ENCODE measurements around the gene AP1B1. TPM values are rescaled to one million over a fixed set of nuclear protein-coding genes. Genes with fewer than 3 reads are reported as not detected.
A peak's percentile ranks its signal among the peaks of the same experiment; 100 is the strongest.

Gene AP1B1
- polyA plus RNA-seq, 1 donor from 2014 or later, result 43.8 TPM

GRCh38 chr22:29316141-29316828 lies 72.1 kb downstream of the AP1B1 start:
- Histone ChIP-seq H3K79me2 (replicated peaks; ENCODE audit: insufficient read depth, low read length) (no peaks in the 10 kb centered on the region), H3K4me3 (ENCODE audit: low read length) (no peak overlapping the region), H3K9me2 (ENCODE audit: insufficient read depth, low read length) (no peaks in the 10 kb centered on the region), H3K27me3 (ENCODE audit: insufficient read depth, low read depth, low read length) (peaks cover 44% of the 10 kb centered on the region), H3K9me3 (ENCODE audit: low read length) (no peaks in the 10 kb centered on the region), H3K9ac (ENCODE audit: low read length) (no peak overlapping the region), H3K27ac (ENCODE audit: low read length) (no peak overlapping the region), H3K36me3 (ENCODE audit: insufficient read depth, low read length) (no peaks in the 10 kb centered on the region), H4K20me1 (ENCODE audit: insufficient read depth) (no peaks in the 10 kb centered on the region), H3K4me2 (ENCODE audit: low read length) (no peak overlapping the region), H2AFZ (ENCODE audit: low read depth, low read length) (no peak overlapping the region), H3F3A (ENCODE audit: insufficient read depth, low read length, poor library complexity, severe bottlenecking) (no peaks in the 10 kb centered on the region)
- TF ChIP-seq TAF1 (IDR thresholded peaks at IDR 0.05; ENCODE audit: low read depth), result no peak
- no peak for TF ChIP-seq MXI1 (conservative IDR thresholded peaks at IDR 0.05; ENCODE audit: poor library complexity, severe bottlenecking)
- TF ChIP-seq RAD21 (conservative IDR thresholded peaks at IDR 0.05), result no peak
- no peak for TF ChIP-seq SMC3 (conservative IDR thresholded peaks at IDR 0.05; ENCODE audit: poor library complexity)
- no peak for TF ChIP-seq POLR2AphosphoS5 (IDR thresholded peaks at IDR 0.05)
- no peak for TF ChIP-seq EP300 (conservative IDR thresholded peaks at IDR 0.05; ENCODE audit: poor library complexity, severe bottlenecking)
- TF ChIP-seq REST (IDR thresholded peaks at IDR 0.05; ENCODE audit: borderline replicate concordance), result no peak
- TF ChIP-seq CTCF (IDR thresholded peaks at IDR 0.05; ENCODE audit: poor library complexity, severe bottlenecking), result no peak
- TF ChIP-seq EZH2 (IDR thresholded peaks at IDR 0.05; ENCODE audit: borderline replicate concordance, insufficient read depth, low read length, poor library complexity, severe bottlenecking), result no peak

- Histone ChIP-seq H3K27ac (ENCODE audit: low read length) (no peak within 1 kb of the TSS), H3K9ac (ENCODE audit: low read length) (peak within 1 kb of the TSS; percentile 31), H3K79me2 (replicated peaks; ENCODE audit: insufficient read depth, low read length) (no peaks in the 10 kb centered on the region), H4K20me1 (ENCODE audit: insufficient read depth) (no peaks in the 10 kb centered on the region), H3K4me3 (ENCODE audit: low read length) (peak within 1 kb of the TSS; percentile 59), H3K9me3 (ENCODE audit: low read length) (no peaks in the 10 kb centered on the region), H3K36me3 (ENCODE audit: insufficient read depth, low read length) (no peaks in the 10 kb centered on the region), H3K4me2 (ENCODE audit: low read length) (no peak within 1 kb of the TSS), H3K27me3 (ENCODE audit: insufficient read depth, low read depth, low read length) (peaks cover 44% of the 10 kb centered on the region), H3K9me2 (ENCODE audit: insufficient read depth, low read length) (no peaks in the 10 kb centered on the region), H3F3A (ENCODE audit: insufficient read depth, low read length, poor library complexity, severe bottlenecking) (no peaks in the 10 kb centered on the region), H2AFZ (ENCODE audit: low read depth, low read length) (no peak within 1 kb of the TSS)
- TF ChIP-seq MXI1 (conservative IDR thresholded peaks at IDR 0.05; ENCODE audit: poor library complexity, severe bottlenecking) (peak; percentile 21), POLR2AphosphoS5 (IDR thresholded peaks at IDR 0.05) (no peak), EZH2 (IDR thresholded peaks at IDR 0.05; ENCODE audit: borderline replicate concordance, insufficient read depth, low read length, poor library complexity, severe bottlenecking) (peak; percentile 37)
Measured at GRCh38 chr22:29315286-29316140, 72.9 kb downstream of the AP1B1 start, which contains the start of gene RASL10A. TSS of gene RASL10A (minus strand) at chr22:29315697. CDS start at chr22:29315246, 451 bp downstream.
